Left lobe of liver (tissue), 2 donors: Measurements from ENCODE around the gene IL10RB. TPM values are rescaled to one million over a fixed set of nuclear protein-coding genes. Genes with fewer than 3 reads are reported as not detected.

Experiments used
- ATAC-seq: fragments of 200-7000 bp; cut with Tn5 transposase; one replicate; pipeline ENCODE4 v1.9.1; 2020; ENCODE audit warnings: mild to moderate bottlenecking, moderate library complexity
- DNase-seq: peaks from one replicate; pipeline ENCODE4 v3.0.0-alpha.2; 2020; ENCODE audit warnings: low spot score
- total RNA-seq: library from RNA; stranded (reverse); gene quantifications from one replicate; pipeline ENCODE4 v1.2.1, GENCODE V29; 2021
- donor health status: DM: no; HTN: no; CAD: no; lungs with moderate emphysema.
- donor health status: DM: no; HTN: yes; CAD: no.

The IL10RB gene
- total RNA-seq, 1 donor from 2014 or later: 12.3 TPM

DNA sequence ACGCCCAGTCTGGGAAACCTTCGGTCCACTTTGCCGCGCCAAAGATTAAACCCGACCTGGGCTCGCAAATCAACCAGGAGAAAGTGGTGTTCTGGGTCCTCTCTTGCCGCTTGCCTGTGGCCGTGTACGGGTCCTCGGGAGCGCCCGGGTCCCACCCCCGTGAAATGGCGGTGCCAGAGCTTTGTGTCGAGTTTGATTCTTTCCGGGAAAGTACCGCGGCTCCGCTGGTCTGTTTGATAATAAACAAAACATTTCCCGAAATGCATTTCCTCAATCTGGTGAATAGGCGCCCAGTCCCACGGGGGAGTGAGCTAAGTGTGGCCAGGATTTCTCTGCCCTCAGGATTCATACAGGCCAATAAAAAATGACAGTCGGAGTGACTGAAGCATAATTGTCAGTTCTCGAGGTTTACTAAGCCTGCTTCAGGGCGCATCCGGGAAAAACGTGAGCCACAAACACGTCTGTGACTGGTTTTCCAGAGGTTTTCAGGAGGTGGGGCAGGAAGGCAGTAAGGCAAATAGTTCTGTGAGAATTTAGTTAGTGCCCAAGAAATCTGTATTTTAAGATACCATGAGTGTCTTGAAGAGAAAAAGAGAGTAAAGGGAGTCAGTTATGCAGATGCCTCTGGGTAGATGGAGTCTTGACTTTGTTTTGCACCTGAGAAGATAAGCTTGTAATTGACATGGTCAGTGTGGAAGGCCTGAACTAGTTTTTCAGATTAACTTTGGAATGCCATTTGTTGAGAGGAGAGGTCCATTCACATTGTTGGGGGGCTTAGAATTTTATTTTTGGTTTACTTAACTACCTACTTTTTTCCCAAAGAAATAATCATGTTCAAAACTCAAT, 59.3 kb downstream of the IL10RB start:
- DNase-seq (peak; percentile 84), ATAC-seq (peak; percentile 72)

DNA sequence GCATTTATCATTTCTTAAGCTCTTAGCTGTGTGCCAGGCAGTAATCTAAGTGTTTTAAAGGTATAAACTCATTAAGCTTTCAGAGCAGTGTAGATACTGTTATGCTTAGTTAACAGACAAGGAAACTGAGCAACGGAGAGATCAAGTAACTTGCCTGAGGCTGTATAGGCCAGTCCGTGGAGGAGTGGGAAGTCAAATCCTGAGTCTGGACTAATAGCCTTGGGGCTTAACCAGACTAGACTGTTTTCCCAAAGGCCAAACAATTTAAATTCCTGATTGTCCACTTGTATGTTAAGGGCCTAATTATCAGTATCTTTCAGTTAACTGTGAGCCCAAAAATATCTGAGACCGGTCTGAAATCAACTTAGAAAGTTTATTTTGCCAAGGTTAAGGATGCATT, 61.2 kb downstream of the IL10RB start:
- ATAC-seq: no peak
- DNase-seq: no peak

DNA sequence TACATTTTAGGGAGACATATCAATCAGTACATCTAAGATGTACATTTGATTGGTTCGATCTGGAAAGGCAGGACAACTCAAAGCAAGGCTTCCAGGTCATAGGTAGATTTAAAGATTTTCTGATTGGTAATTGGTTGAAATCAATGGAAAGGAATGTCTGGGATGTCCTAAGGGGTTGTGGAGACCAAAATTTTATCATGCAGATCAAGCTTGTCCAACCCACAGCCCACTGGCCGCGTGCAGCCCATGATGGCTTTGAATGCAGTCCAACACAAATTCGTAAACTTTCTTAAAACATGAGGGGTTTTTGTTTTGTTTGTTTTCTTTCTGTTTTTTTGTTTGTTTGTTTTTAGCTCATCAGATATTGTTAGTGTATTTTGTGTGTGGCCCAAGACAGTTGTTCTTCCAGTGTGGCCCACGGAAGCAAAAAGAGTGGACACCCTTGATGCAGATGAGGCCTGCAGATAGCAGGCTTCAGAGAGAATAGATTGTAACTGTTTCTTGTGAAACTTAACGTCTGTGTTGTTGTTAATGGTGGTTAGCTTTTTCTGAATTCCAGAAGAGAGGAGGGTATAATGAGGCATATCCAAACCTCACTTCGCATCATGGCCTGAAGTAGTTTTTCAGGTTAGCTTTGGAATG, 61.7 kb downstream of the IL10RB start:
- DNase-seq (no peak), ATAC-seq (no peak)

DNA sequence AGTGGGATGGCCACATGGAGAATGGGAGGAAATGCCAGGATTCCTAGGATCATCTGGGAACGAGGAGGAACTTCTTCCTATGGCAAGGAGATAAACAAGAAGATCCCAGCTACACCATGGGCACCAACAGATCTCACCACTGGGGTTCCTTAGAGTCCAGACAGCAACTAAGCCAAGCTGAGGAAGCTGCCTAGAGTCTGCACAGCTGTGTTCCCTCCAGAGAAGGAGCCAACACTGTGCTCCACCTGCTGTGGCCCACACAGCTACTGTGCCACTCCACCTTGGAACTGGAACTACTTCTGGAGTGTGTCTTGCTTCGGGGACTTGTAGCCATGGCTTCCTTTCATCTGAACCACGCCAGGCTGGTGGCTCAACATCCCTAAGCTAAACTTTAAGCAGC, 64.6 kb downstream of the IL10RB start:
- ATAC-seq: no peak
- no peak for DNase-seq

DNA sequence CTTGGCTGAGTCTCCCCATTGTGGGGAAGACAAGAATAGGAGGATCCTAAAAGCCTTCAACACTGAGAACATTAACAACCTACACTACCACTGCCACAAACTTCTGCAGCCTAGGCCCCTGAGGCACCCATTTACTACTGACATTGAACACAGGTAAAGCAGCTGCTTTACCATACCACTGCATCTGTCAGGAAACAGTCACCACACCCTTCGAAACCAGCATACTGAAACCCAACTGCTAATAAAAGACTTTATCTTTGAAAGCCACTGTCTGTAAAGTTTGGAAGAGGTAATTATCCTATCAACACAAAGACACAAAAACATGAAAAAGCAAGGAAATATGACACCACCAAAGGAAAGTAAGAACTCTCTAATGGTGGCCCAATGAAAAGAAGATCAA, 66.0 kb downstream of the IL10RB start:
- DNase-seq (no peak), ATAC-seq (no peak)

DNA sequence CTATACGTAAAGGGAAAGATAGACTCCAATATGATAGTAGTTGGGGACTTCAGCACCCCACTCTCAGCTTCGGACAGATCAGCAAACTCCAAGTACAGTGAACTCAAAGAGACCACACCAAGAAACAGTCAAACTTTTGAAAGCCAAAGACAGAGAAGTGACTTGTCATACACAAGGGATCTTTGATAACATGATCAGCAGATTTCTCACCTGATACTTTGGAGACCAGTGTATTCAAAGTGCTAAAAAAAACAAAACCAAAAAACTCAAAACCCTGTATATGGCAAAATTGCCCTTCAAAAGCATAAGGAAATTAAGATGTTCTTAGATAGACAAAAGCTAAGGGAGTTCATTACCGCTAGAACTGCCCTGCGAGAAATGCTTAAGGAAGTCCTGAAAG, 68.0 kb downstream of the IL10RB start:
- DNase-seq (no peak), ATAC-seq (no peak)

DNA sequence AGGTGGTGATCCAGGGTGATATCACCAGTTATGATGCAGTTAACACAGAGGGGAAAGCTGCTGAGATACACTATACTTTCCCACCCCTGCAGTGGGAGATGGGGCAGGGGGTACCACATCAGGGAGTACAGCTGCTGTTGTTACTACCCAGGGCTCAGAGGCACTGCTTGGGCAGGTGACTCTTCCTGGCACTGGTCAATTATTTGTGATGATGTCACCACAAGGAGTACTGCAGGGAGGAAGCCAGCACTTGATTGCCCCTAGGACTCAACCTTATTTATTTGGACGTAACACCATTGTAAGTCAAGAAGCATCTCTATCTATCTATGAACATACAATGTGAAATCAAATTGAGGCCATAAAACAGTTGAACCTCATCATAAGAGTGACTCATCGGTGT, 68.7 kb downstream of the IL10RB start:
- ATAC-seq (peak; percentile 13), DNase-seq (no peak)

DNA sequence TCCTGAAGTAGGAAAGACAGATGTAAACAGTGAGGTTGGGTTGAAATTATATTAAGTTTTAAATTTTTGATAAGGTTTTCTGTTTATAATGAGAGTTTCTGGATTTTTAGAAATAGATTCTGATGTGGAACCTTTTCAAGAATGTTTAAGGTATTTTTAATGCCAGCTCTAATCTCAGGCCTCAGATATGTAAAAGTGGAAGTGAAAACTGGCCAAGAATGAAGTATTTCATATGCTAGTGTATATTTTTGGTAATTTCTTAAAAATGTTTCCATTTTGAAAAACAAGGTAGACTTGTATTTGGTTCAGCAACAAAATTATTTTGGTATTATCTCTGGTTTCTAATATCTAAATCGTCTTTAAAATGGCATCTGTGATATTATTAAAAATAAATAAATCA, 73.0 kb downstream of the IL10RB start:
- no peak for DNase-seq
- ATAC-seq: no peak

DNA sequence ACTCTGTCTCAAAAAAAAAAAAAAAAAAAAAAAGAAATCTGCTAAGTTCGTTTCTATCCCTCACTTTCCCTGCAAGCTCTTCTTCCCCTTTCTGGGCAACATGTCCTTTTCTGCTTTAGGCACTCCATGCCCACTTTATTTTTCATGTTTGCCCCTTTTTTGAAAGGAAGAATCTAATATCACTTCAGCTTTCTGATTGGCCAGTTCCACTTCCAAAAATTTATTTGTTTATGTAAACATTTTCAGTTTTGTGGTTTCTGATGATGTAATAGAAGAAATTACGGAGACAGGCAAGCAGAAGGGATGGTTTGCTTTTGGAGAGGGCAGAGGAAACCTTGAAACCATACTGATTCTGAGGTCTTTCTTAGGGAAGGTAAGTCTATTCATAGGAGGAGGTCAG, 73.8 kb downstream of the IL10RB start:
- no peak for DNase-seq
- no peak for ATAC-seq

DNA sequence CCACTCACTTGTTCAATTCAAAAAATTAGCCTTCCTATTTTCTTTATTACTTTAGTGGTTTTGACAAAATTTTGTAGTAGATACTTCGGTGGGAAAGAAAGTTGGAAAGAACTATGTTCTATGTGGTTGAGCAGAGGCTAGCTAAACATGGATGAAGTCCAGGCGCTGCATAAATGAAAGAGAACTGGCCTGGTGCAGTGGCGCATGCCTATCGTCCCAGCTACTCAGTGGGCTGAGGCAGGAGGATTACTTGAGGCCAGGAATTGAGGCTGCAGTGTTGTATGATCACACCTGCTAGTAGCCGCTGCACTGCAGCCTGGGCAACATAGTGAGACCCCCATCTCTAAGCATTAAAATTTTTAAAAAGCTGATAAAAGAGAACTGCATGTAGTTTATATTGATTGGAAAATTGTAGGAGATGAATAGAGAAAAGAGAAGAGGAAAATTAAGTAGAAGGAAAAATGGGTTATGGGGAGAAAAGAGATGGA, 79.6 kb downstream of the IL10RB start:
- DNase-seq: no peak
- ATAC-seq: no peak

Other genes with a start within 250 kb of the IL10RB start
- not detected for gene OLIG2, start 240.4 kb upstream of the IL10RB start, total RNA-seq
- gene OLIG1, start 196.2 kb upstream of the IL10RB start, total RNA-seq: not detected
- 13.4 TPM for gene IFNAR2, start 36.4 kb upstream of the IL10RB start, total RNA-seq
- gene IFNAR1, start 58.6 kb downstream of the IL10RB start, total RNA-seq: 47.6 TPM
- gene IFNGR2, start 137.0 kb downstream of the IL10RB start, total RNA-seq: 14.9 TPM
- gene TMEM50B, start 213.6 kb downstream of the IL10RB start, total RNA-seq: 22.3 TPM
- 2.3 TPM for gene DNAJC28, start 225.3 kb downstream of the IL10RB start, total RNA-seq